ENCODE measurements around the gene LBX2. TPM values are rescaled to one million over a fixed set of nuclear protein-coding genes. Genes with fewer than 3 reads are reported as not detected.

Gene LBX2
- total and polyA plus RNA-seq, 2 of the 4 experiments (the other 2 are of a cell fraction), result 0.18 to 0.62 TPM

DNA sequence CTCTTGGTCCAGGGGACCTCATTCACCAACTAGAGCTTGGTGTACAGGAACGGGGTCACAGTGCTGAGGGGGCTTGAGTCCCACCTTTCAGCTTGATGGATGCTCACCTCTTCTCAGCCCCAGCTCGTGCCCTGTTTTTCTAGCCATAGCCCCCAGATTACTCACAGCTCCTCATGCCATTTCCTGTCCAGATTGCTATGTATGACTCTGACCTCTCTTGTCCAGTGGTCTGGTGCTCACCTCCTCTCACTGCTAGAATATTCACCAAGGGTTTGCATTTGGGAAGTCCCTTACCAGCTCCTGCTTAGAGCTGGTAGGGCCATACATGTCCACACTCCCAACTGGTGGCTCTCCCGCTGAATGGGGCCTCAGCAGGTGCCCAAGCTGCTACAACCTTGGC lies 5.9 kb downstream of the LBX2 start:
- WGBS, 2 experiments (ENCODE audit: extremely low coverage in 2 of 2, insufficient read length in 1 of 2), result 13% methylated on average over 1 of the region's 3 CpGs; no CpG with 5 or more reads in 1 of the 2 experiments
- Histone ChIP-seq H3K4me1 (ENCODE audit: control insufficient read depth, insufficient read depth, low read length) (peaks cover 3% of the 10 kb centered on the region), H4K5ac (ENCODE audit: low read depth, low read length) (no peak overlapping the region), H4K8ac (ENCODE audit: low read depth in 2 of 2, low read length in 2 of 2) (no peak overlapping the region), H3K4ac (ENCODE audit: low read depth, low read length) (no peak overlapping the region), H2AK5ac (ENCODE audit: low read depth, low read length) (no peak overlapping the region), H3K23ac (ENCODE audit: low read depth, low read length) (0 out of 2 replicates have a peak overlapping the region, but pooled peaks have one; percentile 28), H2BK20ac (ENCODE audit: low read depth, low read length) (no peak overlapping the region), H3K27ac (ENCODE audit: insufficient read depth, low read length) (no peak overlapping the region), H3K9ac (ENCODE audit: low read depth, low read length) (no peak overlapping the region), H4K20me1 (ENCODE audit: insufficient read depth, low read length) (no peaks in the 10 kb centered on the region), H3K36me3 (ENCODE audit: control insufficient read depth, insufficient read depth, low read length) (peaks cover 42% of the 10 kb centered on the region), H2BK15ac (ENCODE audit: low read depth, low read length) (no peak overlapping the region), H2AFZ (replicated peaks; ENCODE audit: low read length, poor library complexity) (no peak overlapping the region), H2BK120ac (ENCODE audit: low read depth, low read length) (no peak overlapping the region), H3K4me2 (ENCODE audit: low read depth, low read length) (no peak overlapping the region), H4K91ac (ENCODE audit: insufficient read depth, low read depth, low read length) (no peak overlapping the region), H3K18ac (ENCODE audit: low read depth, low read length) (no peak overlapping the region), H3K4me3 (ENCODE audit: insufficient read depth, low read depth, low read length) (no peak overlapping the region), H3K14ac (replicated peaks; ENCODE audit: low read depth, low read length) (no peak overlapping the region), H3K9me1 (ENCODE audit: insufficient read depth, low read length) (0 out of 2 replicates have a peak, but pooled peaks cover 5% of the 10 kb centered on the region), H2BK5ac (ENCODE audit: low read depth, low read length, poor library complexity, severe bottlenecking) (no peak overlapping the region), H3K27me3 (ENCODE audit: control insufficient read depth, insufficient read depth, low read length) (peaks cover 12% of the 10 kb centered on the region), H2AK9ac (replicated peaks; ENCODE audit: low read depth, low read length, poor library complexity) (no peak overlapping the region), H3K9me3 (ENCODE audit: control insufficient read depth, insufficient read depth, low read length) (no peaks in the 10 kb centered on the region), H3K79me1 (ENCODE audit: low read depth in 1 of 2, low read length in 2 of 2) (peaks cover 10 to 22% of the 10 kb centered on the region in 2 experiments), H3K56ac (ENCODE audit: extremely low read depth, insufficient read depth, low read length) (no peak overlapping the region)
- intact Hi-C loops (cut with micrococcal nuclease) (no loop called here), dilution Hi-C loops (cut with HindIII; ENCODE audit: low sequenced_read_pairs, unreplicated experiment) (no loop called here), in situ Hi-C loops (cut with MboI; ENCODE audit: low sequenced_read_pairs) (loop anchor here (25.0 kb wide), 1 partner anchor 369 kb away; no protein-coding TSS in a partner anchor)
- ChIA-PET POLR2A (ENCODE audit: unreplicated experiment) (no interaction called here), CTCF (no interaction called here)
- ATAC-seq (ENCODE audit: low read depth) (no peak), DNase-seq (peak; percentile 54)
- BruUV-seq (replicated peaks), result no TSS peak
- TF ChIP-seq FOS (IDR thresholded peaks at IDR 0.05; ENCODE audit: low read depth, low read length) (no peak), RAD21 (IDR thresholded peaks at IDR 0.05; ENCODE audit: low read length) (no peak), MAFK (IDR thresholded peaks at IDR 0.05; ENCODE audit: low read depth, low read length) (no peak), SMC3 (IDR thresholded peaks at IDR 0.05; ENCODE audit: low read depth, low read length) (no peak), RCOR1 (IDR thresholded peaks at IDR 0.05; ENCODE audit: insufficient replicate concordance, low read length) (no peak), MXI1 (IDR thresholded peaks at IDR 0.05; ENCODE audit: borderline replicate concordance, low read depth, low read length) (no peak), MAZ (IDR thresholded peaks at IDR 0.05; ENCODE audit: borderline replicate concordance, low read depth, low read length) (no peak), CEBPB (IDR thresholded peaks at IDR 0.05; ENCODE audit: low read depth, low read length) (no peak)
- TF ChIP-seq, protein P1, sequence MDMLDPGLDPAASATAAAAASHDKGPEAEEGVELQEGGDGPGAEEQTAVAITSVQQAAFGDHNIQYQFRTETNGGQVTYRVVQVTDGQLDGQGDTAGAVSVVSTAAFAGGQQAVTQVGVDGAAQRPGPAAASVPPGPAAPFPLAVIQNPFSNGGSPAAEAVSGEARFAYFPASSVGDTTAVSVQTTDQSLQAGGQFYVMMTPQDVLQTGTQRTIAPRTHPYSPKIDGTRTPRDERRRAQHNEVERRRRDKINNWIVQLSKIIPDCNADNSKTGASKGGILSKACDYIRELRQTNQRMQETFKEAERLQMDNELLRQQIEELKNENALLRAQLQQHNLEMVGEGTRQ (IDR thresholded peaks at IDR 0.05; ENCODE audit: low read depth, low read length), result no peak
- TF ChIP-seq, protein P2, sequence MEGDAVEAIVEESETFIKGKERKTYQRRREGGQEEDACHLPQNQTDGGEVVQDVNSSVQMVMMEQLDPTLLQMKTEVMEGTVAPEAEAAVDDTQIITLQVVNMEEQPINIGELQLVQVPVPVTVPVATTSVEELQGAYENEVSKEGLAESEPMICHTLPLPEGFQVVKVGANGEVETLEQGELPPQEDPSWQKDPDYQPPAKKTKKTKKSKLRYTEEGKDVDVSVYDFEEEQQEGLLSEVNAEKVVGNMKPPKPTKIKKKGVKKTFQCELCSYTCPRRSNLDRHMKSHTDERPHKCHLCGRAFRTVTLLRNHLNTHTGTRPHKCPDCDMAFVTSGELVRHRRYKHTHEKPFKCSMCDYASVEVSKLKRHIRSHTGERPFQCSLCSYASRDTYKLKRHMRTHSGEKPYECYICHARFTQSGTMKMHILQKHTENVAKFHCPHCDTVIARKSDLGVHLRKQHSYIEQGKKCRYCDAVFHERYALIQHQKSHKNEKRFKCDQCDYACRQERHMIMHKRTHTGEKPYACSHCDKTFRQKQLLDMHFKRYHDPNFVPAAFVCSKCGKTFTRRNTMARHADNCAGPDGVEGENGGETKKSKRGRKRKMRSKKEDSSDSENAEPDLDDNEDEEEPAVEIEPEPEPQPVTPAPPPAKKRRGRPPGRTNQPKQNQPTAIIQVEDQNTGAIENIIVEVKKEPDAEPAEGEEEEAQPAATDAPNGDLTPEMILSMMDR (conservative IDR thresholded peaks at IDR 0.05; ENCODE audit: low read depth, low read length), result no peak
